Endothelial cell (in vitro differentiated cells): ENCODE results near the gene CDON. TPM values are rescaled to one million over a fixed set of nuclear protein-coding genes. Genes with fewer than 3 reads are reported as not detected.

Experiments
- DNase-seq: peaks from one replicate; pipeline ENCODE4 v3.0.0; 2021; ENCODE audit warnings: low spot score
- H3K27ac Mint-ChIP-seq: one replicate; pipeline ENCODE4 v1.8.0; 2021; ENCODE audit warnings: mixed read lengths, inconsistent platforms; ENCODE audit not compliant: unreplicated experiment
- H3K27me3 Mint-ChIP-seq: one replicate; pipeline ENCODE4 v1.8.0; 2021; ENCODE audit warnings: mild to moderate bottlenecking, moderate library complexity, mixed read lengths, inconsistent platforms; ENCODE audit not compliant: unreplicated experiment
- H3K36me3 Mint-ChIP-seq: one replicate; pipeline ENCODE4 v1.8.0; 2021; ENCODE audit warnings: mild to moderate bottlenecking, low read depth, mixed read lengths, inconsistent platforms; ENCODE audit not compliant: unreplicated experiment
- H3K4me1 Mint-ChIP-seq: one replicate; pipeline ENCODE4 v1.8.0; 2021; ENCODE audit warnings: mild to moderate bottlenecking, mixed read lengths, inconsistent platforms; ENCODE audit not compliant: unreplicated experiment
- H3K4me3 Mint-ChIP-seq: one replicate; pipeline ENCODE4 v1.8.0; 2021; ENCODE audit warnings: mild to moderate bottlenecking, mixed read lengths, inconsistent platforms; ENCODE audit not compliant: unreplicated experiment
- H3K9me3 Mint-ChIP-seq: one replicate; pipeline ENCODE4 v1.8.0; 2021; ENCODE audit warnings: mixed read lengths, inconsistent platforms; ENCODE audit not compliant: unreplicated experiment
- CTCF ChIP-seq: fragments of 200-600 bp; sonication (generic); IDR thresholded peaks from one replicate; pipeline ENCODE4 v1.5.0; 2021; ENCODE audit warnings: antibody characterized with exemption; ENCODE audit not compliant: unreplicated experiment
- total RNA-seq: library from RNA; stranded (reverse); fragmentation: NEBNext Ultra II Directional; extraction: Animal tissue kit (Norgen Biotek cat#: 25700); gene quantifications from one replicate; pipeline ENCODE4 v1.2.1, GENCODE V29; 2021; ENCODE audit not compliant: unreplicated experiment

The CDON gene
- total RNA-seq, 1 donor from 2014 or later: 25.2 TPM

- H3K4me3 Mint-ChIP-seq: no peak overlapping the region
- H3K4me1 Mint-ChIP-seq: peaks cover 29% of the 10 kb centered on the region
- DNase-seq: no peak
- no peaks in the 10 kb centered on the region for H3K36me3 Mint-ChIP-seq
- no peak for TF ChIP-seq CTCF
- H3K27ac Mint-ChIP-seq: no peak overlapping the region
- peaks cover 5% of the 10 kb centered on the region for H3K9me3 Mint-ChIP-seq
- peaks cover 8% of the 10 kb centered on the region for H3K27me3 Mint-ChIP-seq
These were observed 39.2 kb upstream of the CDON start for GRCh38 chr11:126101930-126102283.

DNA sequence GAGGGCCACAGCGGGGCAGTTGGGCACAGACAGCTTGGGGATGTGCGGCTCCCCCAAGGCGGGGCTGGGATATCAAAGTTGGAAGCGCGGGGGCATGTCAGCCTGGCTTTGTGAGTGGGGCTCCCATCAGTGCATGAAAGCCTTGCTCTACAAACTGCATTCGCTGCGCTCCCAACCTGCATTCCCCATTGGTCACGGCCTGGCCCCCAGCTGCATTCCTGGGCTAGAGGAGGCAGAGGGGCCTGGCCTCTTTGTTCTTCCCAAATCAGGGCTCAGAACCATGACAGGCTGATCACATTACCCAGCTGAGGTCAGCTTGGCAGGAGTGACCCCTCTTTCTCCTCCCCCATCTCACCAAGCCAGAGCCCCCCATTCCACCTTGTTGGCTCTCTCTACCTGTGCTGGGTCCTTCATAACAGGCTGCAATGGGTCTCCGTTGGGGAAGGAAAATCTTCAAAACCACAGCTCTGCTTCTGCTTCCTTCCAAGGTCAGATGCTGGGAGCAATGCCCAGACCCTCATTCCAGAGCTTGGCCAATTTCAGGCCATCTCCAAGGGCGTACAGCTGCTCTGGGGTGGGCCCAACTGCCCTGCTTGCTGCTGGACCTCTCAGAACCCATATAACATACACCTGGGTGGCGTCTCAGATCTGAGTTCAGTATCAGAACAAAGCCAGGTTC is 38.7 kb upstream of the CDON start:
- no peak for TF ChIP-seq CTCF
- Mint-ChIP-seq H3K4me3 (no peak overlapping the region), H3K36me3 (no peaks in the 10 kb centered on the region), H3K4me1 (peaks cover 29% of the 10 kb centered on the region), H3K27me3 (peaks cover 6% of the 10 kb centered on the region), H3K9me3 (peaks cover 5% of the 10 kb centered on the region), H3K27ac (no peak overlapping the region)
- no peak for DNase-seq

GRCh38 chr11:126100716-126101115 is 38.0 kb upstream of the CDON start:
- DNase-seq: no peak
- H3K36me3 Mint-ChIP-seq: no peaks in the 10 kb centered on the region
- no peak overlapping the region for H3K4me3 Mint-ChIP-seq
- no peak overlapping the region for H3K27ac Mint-ChIP-seq
- TF ChIP-seq CTCF: no peak
- H3K27me3 Mint-ChIP-seq: peaks cover 4% of the 10 kb centered on the region
- H3K4me1 Mint-ChIP-seq: peaks cover 29% of the 10 kb centered on the region
- H3K9me3 Mint-ChIP-seq: peaks cover 5% of the 10 kb centered on the region

- H3K36me3 Mint-ChIP-seq: no peaks in the 10 kb centered on the region
- no peak overlapping the region for H3K4me3 Mint-ChIP-seq
- peak overlapping the region; percentile 88 for H3K27ac Mint-ChIP-seq
- H3K9me3 Mint-ChIP-seq: peaks cover 5% of the 10 kb centered on the region
- no peak for DNase-seq
- peaks cover 6% of the 10 kb centered on the region for H3K27me3 Mint-ChIP-seq
- TF ChIP-seq CTCF: no peak
- peaks cover 26% of the 10 kb centered on the region for H3K4me1 Mint-ChIP-seq
These were observed 35.6 kb upstream of the CDON start for GRCh38 chr11:126098204-126098769.

GRCh38 chr11:126095745-126096144 is 33.1 kb upstream of the CDON start:
- Mint-ChIP-seq H3K27ac (no peak overlapping the region), H3K27me3 (peaks cover 3% of the 10 kb centered on the region), H3K9me3 (peaks cover 5% of the 10 kb centered on the region), H3K36me3 (no peaks in the 10 kb centered on the region), H3K4me3 (no peak overlapping the region), H3K4me1 (peaks cover 26% of the 10 kb centered on the region)
- no peak for DNase-seq
- no peak for TF ChIP-seq CTCF
